Measurements from ENCODE around the gene UPP2. TPM values are rescaled to one million over a fixed set of nuclear protein-coding genes. Genes with fewer than 3 reads are reported as not detected.

Gene UPP2
- total and polyA plus RNA-seq, 2 of the 13 experiments (the other 11 are each of a cell fraction or from before 2014, with no cell fraction given): 0.07 to 0.28 TPM

- peak; percentile 55; the same call in 1 of the 2 replicates for TF ChIP-seq TFDP1 (CRISPR knock-in tag; IDR thresholded peaks at IDR 0.05; ENCODE audit: borderline replicate concordance)
- TF ChIP-seq WIZ (CRISPR knock-in tag; IDR thresholded peaks at IDR 0.05): 0 out of 2 replicates have a peak, but pooled peaks have one; percentile 59
- TF ChIP-seq ZBTB38 (CRISPR knock-in tag; IDR thresholded peaks at IDR 0.05): peak; percentile 65; the same call in 1 of the 2 replicates
- no peak for TF ChIP-seq SIN3B (IDR thresholded peaks at IDR 0.05; ENCODE audit: low read length)
- TF ChIP-seq, protein P1, sequence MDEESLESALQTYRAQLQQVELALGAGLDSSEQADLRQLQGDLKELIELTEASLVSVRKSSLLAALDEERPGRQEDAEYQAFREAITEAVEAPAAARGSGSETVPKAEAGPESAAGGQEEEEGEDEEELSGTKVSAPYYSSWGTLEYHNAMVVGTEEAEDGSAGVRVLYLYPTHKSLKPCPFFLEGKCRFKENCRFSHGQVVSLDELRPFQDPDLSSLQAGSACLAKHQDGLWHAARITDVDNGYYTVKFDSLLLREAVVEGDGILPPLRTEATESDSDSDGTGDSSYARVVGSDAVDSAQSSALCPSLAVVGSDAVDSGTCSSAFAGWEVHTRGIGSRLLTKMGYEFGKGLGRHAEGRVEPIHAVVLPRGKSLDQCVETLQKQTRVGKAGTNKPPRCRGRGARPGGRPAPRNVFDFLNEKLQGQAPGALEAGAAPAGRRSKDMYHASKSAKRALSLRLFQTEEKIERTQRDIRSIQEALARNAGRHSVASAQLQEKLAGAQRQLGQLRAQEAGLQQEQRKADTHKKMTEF (CRISPR knock-in tag; IDR thresholded peaks at IDR 0.05): peak; percentile 72
- 0 out of 2 replicates have a peak, but pooled peaks have one; percentile 23 for TF ChIP-seq FLYWCH1 (CRISPR knock-in tag; IDR thresholded peaks at IDR 0.05)
- peak; percentile 51; the same call in 1 of the 2 replicates for TF ChIP-seq ZSCAN29 (CRISPR knock-in tag; conservative IDR thresholded peaks at IDR 0.05)
- TF ChIP-seq ZNF160 (CRISPR knock-in tag; IDR thresholded peaks at IDR 0.05): no peak
- TF ChIP-seq, protein P2, sequence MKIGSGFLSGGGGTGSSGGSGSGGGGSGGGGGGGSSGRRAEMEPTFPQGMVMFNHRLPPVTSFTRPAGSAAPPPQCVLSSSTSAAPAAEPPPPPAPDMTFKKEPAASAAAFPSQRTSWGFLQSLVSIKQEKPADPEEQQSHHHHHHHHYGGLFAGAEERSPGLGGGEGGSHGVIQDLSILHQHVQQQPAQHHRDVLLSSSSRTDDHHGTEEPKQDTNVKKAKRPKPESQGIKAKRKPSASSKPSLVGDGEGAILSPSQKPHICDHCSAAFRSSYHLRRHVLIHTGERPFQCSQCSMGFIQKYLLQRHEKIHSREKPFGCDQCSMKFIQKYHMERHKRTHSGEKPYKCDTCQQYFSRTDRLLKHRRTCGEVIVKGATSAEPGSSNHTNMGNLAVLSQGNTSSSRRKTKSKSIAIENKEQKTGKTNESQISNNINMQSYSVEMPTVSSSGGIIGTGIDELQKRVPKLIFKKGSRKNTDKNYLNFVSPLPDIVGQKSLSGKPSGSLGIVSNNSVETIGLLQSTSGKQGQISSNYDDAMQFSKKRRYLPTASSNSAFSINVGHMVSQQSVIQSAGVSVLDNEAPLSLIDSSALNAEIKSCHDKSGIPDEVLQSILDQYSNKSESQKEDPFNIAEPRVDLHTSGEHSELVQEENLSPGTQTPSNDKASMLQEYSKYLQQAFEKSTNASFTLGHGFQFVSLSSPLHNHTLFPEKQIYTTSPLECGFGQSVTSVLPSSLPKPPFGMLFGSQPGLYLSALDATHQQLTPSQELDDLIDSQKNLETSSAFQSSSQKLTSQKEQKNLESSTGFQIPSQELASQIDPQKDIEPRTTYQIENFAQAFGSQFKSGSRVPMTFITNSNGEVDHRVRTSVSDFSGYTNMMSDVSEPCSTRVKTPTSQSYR (CRISPR knock-in tag; IDR thresholded peaks at IDR 0.05; ENCODE audit: borderline replicate concordance): peak; percentile 27; the same call in 1 of the 2 replicates
- TF ChIP-seq CENPX (CRISPR knock-in tag; IDR thresholded peaks at IDR 0.05): no peak
- no peak for TF ChIP-seq FIP1L1 (IDR thresholded peaks at IDR 0.05; ENCODE audit: borderline replicate concordance, insufficient read depth, low read depth, low read length)
- TF ChIP-seq, protein P3, sequence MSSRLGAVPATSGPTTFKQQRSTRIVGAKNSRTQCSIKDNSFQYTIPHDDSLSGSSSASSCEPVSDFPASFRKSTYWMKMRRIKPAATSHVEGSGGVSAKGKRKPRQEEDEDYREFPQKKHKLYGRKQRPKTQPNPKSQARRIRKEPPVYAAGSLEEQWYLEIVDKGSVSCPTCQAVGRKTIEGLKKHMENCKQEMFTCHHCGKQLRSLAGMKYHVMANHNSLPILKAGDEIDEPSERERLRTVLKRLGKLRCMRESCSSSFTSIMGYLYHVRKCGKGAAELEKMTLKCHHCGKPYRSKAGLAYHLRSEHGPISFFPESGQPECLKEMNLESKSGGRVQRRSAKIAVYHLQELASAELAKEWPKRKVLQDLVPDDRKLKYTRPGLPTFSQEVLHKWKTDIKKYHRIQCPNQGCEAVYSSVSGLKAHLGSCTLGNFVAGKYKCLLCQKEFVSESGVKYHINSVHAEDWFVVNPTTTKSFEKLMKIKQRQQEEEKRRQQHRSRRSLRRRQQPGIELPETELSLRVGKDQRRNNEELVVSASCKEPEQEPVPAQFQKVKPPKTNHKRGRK (CRISPR knock-in tag; IDR thresholded peaks at IDR 0.05): no peak
- TF ChIP-seq KLF16 (CRISPR knock-in tag; IDR thresholded peaks at IDR 0.05): no peak
- no peak for TF ChIP-seq SYNCRIP (IDR thresholded peaks at IDR 0.05; ENCODE audit: insufficient read depth, low read depth, low read length)
- no peak for TF ChIP-seq MZF1 (CRISPR knock-in tag; IDR thresholded peaks at IDR 0.05; ENCODE audit: borderline replicate concordance)
- TF ChIP-seq ZNF101 (CRISPR knock-in tag; IDR thresholded peaks at IDR 0.05; ENCODE audit: borderline replicate concordance, low read depth): no peak
- TF ChIP-seq, protein P4, sequence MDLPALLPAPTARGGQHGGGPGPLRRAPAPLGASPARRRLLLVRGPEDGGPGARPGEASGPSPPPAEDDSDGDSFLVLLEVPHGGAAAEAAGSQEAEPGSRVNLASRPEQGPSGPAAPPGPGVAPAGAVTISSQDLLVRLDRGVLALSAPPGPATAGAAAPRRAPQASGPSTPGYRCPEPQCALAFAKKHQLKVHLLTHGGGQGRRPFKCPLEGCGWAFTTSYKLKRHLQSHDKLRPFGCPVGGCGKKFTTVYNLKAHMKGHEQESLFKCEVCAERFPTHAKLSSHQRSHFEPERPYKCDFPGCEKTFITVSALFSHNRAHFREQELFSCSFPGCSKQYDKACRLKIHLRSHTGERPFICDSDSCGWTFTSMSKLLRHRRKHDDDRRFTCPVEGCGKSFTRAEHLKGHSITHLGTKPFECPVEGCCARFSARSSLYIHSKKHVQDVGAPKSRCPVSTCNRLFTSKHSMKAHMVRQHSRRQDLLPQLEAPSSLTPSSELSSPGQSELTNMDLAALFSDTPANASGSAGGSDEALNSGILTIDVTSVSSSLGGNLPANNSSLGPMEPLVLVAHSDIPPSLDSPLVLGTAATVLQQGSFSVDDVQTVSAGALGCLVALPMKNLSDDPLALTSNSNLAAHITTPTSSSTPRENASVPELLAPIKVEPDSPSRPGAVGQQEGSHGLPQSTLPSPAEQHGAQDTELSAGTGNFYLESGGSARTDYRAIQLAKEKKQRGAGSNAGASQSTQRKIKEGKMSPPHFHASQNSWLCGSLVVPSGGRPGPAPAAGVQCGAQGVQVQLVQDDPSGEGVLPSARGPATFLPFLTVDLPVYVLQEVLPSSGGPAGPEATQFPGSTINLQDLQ (CRISPR knock-in tag; IDR thresholded peaks at IDR 0.05): no peak
- TF ChIP-seq ZNF781 (CRISPR knock-in tag; IDR thresholded peaks at IDR 0.05; ENCODE audit: borderline replicate concordance, not compliant biosample characterization): no peak
Measured at GRCh38 chr2:158128168-158128973, 26.7 kb downstream of the UPP2 start (continued).
